Bronchial epithelial cell (primary cell): ENCODE results near the gene BUB1. TPM values are rescaled to one million over a fixed set of nuclear protein-coding genes. Genes with fewer than 3 reads are reported as not detected.

ENCODE experiments used
- DNase-seq: peaks from one replicate; pipeline ENCODE4 v3.0.0-alpha.2; 2010; ENCODE audit warnings: low read depth
- FAIRE-seq: peaks from 2 replicates; lab custom pipeline; 2011; peaks lifted over from hg19 to GRCh38; lab: Jason Lieb, UNC
- H3K27me3 ChIP-seq: 2 replicates; pipeline ENCODE4 v1.5.1; 2011; ENCODE audit warnings: low read length; ENCODE audit not compliant: control insufficient read depth, insufficient read depth
- H3K36me3 ChIP-seq: 2 replicates; pipeline ENCODE4 v1.5.1; 2011; ENCODE audit warnings: low read length; ENCODE audit not compliant: control insufficient read depth, insufficient read depth
- H3K4me3 ChIP-seq: 2 replicates; pipeline ENCODE4 v1.5.1; 2011; ENCODE audit warnings: mild to moderate bottlenecking, low read depth, low read length, control low read depth
- total RNA-seq: library from RNA; depleted of rRNA; stranded (reverse); fragments of >200 nt; gene quantifications from 2 replicates; pipeline ENCODE4 v1.2.1, GENCODE V29; 2014
- TF ChIP-seq, protein P1 (sequence below): IDR thresholded peaks from 2 replicates; pipeline ENCODE4 v1.5.1; 2011; ENCODE audit warnings: mild to moderate bottlenecking, moderate library complexity, low read length, control low read depth, inconsistent platforms; ENCODE audit not compliant: insufficient read depth, severe bottlenecking

Gene BUB1
- total RNA-seq, 1 donor from 2014 or later = 1.3 TPM

DNA sequence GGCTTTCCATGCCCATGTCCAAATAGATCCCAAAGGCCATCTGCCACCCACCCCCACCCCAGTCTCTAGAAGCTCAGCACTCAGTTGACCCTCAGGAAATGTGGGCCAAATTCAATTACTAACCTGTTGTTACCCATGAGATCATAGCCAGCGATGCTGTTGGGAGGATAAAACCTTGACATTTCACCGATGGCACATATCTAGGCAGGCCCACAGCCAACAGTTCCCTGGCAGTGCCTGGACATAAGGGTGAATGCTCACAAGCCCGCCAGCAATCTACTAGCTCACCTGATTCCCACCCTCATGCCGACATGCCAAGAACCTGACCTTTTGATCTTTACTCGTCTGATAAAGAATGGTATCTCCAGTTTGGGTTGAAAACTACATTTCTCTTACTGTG is 42.7 kb upstream of the BUB1 start:
- no peak for FAIRE-seq
- Histone ChIP-seq H3K36me3 (no peaks in the 10 kb centered on the region), H3K4me3 (no peak overlapping the region), H3K27me3 (no peaks in the 10 kb centered on the region)
- TF ChIP-seq, protein P1, sequence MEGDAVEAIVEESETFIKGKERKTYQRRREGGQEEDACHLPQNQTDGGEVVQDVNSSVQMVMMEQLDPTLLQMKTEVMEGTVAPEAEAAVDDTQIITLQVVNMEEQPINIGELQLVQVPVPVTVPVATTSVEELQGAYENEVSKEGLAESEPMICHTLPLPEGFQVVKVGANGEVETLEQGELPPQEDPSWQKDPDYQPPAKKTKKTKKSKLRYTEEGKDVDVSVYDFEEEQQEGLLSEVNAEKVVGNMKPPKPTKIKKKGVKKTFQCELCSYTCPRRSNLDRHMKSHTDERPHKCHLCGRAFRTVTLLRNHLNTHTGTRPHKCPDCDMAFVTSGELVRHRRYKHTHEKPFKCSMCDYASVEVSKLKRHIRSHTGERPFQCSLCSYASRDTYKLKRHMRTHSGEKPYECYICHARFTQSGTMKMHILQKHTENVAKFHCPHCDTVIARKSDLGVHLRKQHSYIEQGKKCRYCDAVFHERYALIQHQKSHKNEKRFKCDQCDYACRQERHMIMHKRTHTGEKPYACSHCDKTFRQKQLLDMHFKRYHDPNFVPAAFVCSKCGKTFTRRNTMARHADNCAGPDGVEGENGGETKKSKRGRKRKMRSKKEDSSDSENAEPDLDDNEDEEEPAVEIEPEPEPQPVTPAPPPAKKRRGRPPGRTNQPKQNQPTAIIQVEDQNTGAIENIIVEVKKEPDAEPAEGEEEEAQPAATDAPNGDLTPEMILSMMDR = no peak
- DNase-seq = no peak

DNA sequence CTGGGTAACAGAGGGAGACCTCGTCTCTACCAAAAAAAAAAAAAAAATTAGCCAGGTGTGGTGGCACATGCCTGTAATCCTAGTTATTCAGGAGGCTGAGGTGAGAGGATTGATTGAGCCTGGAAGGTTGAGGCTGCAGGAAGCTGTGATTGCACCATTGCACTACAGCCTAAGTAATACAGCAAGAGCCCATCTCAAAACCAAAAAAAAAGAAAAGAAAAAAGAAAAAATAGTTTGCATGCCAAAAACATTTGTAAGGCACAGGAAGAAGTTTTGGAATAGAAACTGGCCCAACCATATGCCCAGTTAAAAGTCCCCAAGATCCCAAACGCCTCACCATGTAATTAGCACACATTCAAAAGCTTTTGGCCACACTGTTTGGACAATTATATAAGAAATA is 41.1 kb upstream of the BUB1 start:
- H3K4me3 ChIP-seq = no peak overlapping the region
- FAIRE-seq = no peak
- H3K36me3 ChIP-seq = no peaks in the 10 kb centered on the region
- DNase-seq = no peak
- TF ChIP-seq, protein P1 = no peak
- H3K27me3 ChIP-seq = no peaks in the 10 kb centered on the region

DNA sequence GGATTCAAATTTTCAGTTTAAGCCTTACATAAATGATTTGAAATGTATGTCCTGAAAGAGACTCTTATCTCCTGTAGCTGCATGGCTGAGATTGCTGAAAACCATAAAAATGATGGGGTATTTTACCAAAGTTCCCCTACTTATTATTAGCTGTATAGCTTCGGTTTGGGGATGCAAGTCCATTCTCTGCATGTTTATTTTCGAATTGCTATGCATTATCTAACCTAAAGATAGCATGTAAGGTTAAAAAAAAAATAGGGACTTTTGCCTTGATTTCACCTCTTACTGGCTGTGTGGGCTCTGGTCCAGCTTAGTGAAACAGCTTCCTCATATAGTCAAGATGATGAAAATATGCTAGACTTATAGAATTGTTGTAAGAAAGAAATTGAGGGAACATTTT is 40.5 kb upstream of the BUB1 start:
- DNase-seq (no peak), FAIRE-seq (no peak)
- Histone ChIP-seq H3K36me3 (no peaks in the 10 kb centered on the region), H3K4me3 (no peak overlapping the region), H3K27me3 (no peaks in the 10 kb centered on the region)
- TF ChIP-seq, protein P1 = no peak

DNA sequence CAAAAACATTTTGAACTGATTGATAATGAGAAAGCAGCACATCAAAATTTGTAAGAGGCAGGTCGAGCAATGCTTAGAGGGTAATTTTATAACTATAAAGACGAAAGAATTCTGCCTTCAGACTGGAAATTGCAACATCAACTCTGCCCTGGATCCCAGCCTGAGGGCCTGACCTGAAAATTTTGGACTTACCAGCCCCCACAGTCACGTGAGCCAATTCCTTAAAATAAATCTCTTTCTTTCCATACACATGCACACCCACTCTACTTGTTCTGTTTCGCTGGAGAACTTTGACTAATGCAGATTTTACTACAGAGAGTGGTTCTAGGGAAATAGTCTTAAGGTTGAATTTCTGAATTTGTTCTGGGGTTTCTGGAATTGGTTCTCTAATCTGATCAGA is 39.9 kb upstream of the BUB1 start:
- Histone ChIP-seq H3K4me3 (no peak overlapping the region), H3K27me3 (no peaks in the 10 kb centered on the region), H3K36me3 (no peaks in the 10 kb centered on the region)
- TF ChIP-seq, protein P1 = no peak
- no peak for DNase-seq
- FAIRE-seq = no peak

DNA sequence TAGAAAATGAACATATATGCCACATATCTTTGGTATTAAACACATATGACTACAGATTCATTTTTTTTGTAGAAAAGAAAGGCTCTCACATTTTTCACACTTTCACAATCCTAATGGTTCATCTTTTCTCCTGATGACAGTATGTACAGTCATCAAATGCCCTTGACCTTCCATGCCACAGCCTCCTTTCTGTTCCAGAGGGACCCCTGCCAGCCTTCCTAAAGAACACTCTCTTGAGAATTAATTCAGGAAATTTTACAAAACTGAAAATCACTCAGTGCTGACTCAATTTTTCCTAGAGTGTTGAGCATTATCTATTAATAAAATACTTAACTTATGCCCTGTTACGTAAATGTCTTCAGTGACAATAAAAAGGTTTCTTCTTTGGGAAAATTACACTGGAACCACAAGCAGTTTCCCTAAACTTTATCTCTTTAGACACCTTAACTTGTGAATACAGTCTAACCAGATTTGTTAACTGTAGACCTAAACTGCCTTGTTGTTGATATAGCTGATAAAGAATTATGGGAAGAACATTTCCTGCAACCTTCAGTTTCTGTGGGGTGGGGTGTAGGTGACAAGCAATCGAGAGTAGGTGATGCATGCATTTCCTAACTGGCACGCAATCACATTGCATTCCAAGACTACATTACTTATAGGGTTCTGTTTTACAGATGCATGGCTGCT is 39.2 kb upstream of the BUB1 start:
- Histone ChIP-seq H3K36me3 (no peaks in the 10 kb centered on the region), H3K27me3 (no peaks in the 10 kb centered on the region), H3K4me3 (no peak overlapping the region)
- no peak for FAIRE-seq
- TF ChIP-seq, protein P1 = no peak
- DNase-seq = no peak
